Fibroblast of pulmonary artery (primary cell): ENCODE measurements around the gene HS2ST1.
A peak's percentile ranks its signal among the peaks of the same experiment; 100 is the strongest.

Experiments
- DNase-seq: peaks from one replicate; pipeline ENCODE4 v3.0.0-alpha.2; 2010; ENCODE audit warnings: low read depth
- H3K4me3 ChIP-seq: replicated peaks from 2 replicates; pipeline ENCODE4 v1.5.1; 2011; ENCODE audit warnings: low read depth, mild to moderate bottlenecking, control low read depth, low read length, moderate library complexity
- TF ChIP-seq, protein P1 (sequence below): IDR thresholded peaks from 2 replicates; pipeline ENCODE4 v1.5.1; 2011; ENCODE audit warnings: mild to moderate bottlenecking, control low read depth, low read length, inconsistent platforms; ENCODE audit errors: missing control alignments

The HS2ST1 gene

DNA sequence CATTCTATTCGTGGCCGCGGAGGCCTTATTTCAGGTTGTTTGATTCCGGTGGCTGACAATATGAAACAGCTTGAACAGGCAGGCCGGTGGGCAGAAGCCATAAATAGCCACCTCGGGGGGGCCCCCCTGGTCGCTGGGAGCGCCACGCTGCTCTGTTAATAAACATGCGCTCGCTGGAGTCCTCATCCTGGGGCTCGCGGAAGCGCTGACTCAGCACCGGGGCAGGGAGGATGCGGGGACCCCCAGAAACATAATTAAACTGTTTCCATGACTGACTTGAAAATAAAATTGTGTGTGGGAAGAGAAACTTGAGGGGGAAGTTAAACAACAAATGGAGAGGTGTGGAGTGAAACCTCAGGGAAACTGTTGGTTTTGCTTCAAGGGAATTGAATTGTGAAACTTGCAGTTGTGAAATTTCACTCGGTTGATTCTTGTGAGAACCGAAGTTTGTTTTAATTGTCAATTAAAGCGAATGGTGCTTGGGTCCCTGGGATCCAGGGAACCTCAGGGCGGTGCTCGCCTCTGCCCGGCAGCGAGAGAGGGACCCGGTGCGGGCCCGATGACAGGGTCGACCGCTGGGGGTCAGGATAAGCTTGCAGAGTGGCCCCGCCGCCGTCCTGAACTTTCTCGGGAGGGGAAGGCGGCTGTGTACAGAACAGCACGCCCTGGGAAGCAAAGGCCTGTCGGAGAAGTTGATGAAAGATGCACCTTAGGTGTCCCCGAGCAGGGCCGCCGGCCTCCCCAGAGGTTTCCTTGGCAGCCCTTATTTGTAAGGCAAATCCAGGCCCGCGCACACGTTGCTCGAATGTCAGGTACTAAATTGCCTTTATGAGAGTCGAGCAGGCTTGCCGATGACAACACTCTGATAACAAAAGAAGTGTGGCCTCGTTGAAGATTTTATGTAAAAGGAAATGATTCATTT lies 237.3 kb downstream of the HS2ST1 start:
- H3K4me3 ChIP-seq = peak overlapping the region; percentile 36
- peak; percentile 64 for DNase-seq
- TF ChIP-seq, protein P1, sequence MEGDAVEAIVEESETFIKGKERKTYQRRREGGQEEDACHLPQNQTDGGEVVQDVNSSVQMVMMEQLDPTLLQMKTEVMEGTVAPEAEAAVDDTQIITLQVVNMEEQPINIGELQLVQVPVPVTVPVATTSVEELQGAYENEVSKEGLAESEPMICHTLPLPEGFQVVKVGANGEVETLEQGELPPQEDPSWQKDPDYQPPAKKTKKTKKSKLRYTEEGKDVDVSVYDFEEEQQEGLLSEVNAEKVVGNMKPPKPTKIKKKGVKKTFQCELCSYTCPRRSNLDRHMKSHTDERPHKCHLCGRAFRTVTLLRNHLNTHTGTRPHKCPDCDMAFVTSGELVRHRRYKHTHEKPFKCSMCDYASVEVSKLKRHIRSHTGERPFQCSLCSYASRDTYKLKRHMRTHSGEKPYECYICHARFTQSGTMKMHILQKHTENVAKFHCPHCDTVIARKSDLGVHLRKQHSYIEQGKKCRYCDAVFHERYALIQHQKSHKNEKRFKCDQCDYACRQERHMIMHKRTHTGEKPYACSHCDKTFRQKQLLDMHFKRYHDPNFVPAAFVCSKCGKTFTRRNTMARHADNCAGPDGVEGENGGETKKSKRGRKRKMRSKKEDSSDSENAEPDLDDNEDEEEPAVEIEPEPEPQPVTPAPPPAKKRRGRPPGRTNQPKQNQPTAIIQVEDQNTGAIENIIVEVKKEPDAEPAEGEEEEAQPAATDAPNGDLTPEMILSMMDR = peak; percentile 45

DNA sequence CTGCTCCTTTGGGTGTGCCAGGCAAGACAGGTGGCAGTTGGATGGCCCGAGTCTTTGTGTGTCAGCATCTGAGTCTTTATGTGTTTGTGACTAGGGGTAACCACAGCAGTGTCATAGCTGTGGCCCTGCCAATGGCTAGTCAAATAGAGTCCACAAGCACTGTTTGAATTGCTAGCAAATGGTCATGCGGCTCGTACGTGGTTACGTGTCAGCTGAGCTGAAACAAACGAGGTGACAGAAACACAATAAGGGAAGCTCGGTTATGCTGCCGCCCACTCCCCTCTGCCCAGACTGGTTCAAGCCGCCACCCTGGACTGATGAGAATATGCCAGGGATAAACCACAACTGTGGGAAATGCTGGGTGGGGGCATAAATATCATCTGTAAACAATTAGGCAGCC lies 239.9 kb downstream of the HS2ST1 start:
- TF ChIP-seq, protein P1 = no peak
- no peak overlapping the region for H3K4me3 ChIP-seq
- DNase-seq = no peak

DNA sequence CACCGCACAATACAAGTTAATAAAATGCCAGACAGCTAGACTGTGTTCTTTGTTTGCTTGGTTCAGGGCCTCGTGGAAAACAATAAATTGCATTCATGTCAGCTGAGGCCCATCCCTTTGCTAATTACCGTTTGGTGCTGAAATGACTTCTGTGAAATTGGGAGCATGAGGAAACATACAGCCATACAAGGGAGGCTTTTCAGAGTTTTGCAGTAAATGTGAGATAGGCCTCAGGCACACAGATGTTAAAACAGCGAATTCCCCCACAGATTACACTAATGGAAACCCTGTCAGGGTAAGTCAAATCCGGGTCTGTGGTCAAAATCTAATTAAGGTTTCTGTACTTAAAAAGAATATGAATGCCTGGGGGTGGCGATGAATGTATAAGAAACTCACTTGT lies 240.7 kb downstream of the HS2ST1 start:
- TF ChIP-seq, protein P1 = no peak
- DNase-seq = no peak

DNA sequence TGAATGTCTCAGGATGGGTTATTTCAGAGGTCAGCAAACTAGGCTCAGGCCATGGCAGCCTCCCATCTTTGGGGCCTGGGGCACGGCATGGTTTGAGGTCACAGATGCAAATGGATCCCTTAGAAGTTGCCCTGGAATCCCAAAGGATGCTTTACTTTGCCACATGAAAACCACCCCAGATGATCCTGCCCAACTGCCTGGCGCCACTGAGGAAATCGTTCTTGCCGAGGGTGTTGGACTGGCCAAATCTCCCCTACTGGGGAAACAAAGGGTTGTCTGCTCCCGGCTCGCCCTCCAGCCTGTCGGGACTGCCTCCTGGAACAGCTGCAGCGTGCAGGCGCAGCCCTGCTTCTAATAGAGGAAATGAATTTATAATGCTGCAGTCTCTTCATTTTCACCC lies 241.2 kb downstream of the HS2ST1 start:
- TF ChIP-seq, protein P1 = no peak
- no peak for DNase-seq
- H3K4me3 ChIP-seq = no peak overlapping the region

More for the DNA sequence above, 240.7 kb downstream of the HS2ST1 start:
- no peak overlapping the region for H3K4me3 ChIP-seq

DNA sequence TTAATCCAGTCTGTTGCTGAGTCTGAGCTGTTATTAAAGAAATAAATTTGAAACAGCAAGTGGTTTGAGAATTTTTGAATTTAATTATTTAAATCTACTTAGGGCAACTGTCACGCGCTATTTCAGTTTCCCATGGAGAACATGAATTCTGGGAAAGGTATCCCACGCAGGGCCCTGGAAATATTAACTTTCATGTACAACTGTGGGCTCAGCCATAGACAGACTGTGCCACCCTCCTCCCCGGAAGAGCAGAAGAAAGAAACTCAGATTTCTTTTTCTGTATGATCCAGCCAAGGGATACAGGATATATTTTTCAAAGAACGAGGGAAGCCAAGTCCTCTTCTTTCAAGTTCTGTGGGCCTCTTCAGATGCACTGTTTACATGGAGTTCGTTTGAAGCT lies 241.7 kb downstream of the HS2ST1 start:
- no peak overlapping the region for H3K4me3 ChIP-seq
- DNase-seq = no peak
- TF ChIP-seq, protein P1 = no peak

DNA sequence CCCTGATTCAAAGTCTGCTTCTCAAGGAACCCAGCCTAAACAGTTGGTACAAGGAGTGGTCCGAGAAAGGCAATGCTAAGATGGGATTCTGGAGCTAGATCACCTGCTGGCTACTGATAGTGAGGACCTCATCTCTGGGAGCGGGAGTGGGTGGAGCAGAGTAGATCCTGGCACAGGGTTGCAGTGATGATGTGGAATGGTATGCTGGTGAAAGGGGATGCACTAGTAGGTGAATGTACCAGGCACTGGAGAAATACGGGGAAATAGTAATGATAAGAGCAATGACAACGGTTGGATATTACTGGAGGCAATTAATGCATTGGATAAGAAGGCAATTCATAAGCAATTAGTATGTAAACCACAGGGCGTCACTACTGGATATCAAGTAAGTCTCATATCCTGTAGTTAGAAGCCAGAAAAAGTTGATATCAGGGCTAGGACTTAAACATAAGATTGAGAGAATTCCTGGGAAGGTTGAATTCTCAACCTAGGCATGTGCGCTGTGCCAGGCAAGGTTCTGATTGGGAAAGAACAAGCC lies 245.0 kb downstream of the HS2ST1 start:
- H3K4me3 ChIP-seq = no peak overlapping the region
- no peak for DNase-seq
- TF ChIP-seq, protein P1 = no peak
